ENCODE data around the gene CCNI2.

DNA sequence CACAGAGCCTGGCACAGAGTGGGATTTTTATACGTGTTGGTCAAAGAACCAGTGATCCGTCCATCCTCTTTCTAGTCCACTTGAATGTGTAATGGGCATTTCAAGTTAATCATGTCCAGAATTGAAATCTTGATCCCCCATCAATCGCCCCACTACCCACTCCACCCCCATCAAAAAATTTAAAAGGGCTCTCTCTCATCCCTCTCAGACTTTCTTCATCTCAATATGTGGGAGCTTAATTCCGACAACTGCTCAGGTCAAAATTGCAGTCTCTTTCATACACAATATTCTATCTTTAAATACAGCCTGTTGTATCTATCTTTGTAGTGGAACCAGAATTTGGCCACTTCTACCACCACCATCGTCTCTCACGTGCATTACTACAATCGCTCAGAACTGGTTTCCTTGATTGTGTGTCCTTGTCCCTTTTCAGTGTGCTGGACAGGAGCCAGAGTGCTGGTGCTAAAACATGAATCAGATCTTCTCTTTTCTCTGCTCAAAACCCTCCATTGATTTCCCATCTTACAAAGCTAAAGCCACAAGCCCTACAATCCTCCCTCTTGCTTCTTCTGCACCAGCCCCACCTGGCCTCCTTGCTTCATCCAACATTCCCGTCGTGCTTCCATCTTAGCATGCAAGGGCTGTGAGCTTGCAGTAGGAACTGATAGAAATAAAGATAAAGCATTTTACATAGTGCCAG is 9.1 kb upstream of the CCNI2 start:
- TF ChIP-seq TAF1 (IDR thresholded peaks at IDR 0.05; ENCODE audit: borderline replicate concordance, low read depth, low read length) (no peak), POLR2AphosphoS5 (IDR thresholded peaks at IDR 0.05; ENCODE audit: low read depth, low read length) (no peak)

Data from GM12892 (cell line).